Neural cell (in vitro differentiated cells): ENCODE data around the gene PPP1R12C. TPM values are rescaled to one million over a fixed set of nuclear protein-coding genes. Genes with fewer than 3 reads are reported as not detected.

Experiments
- H2AFZ ChIP-seq: fragments of 200-600, 300-800 bp; sonication (generic), shearing (Covaris generic); 2 replicates; pipeline ENCODE4 v1.6.0; 2014; ENCODE audit warnings: low read depth, mild to moderate bottlenecking, antibody characterized with exemption, low read length, moderate library complexity
- H3F3A ChIP-seq: fragments of 200-600 bp; shearing (Covaris generic); 2 replicates; pipeline ENCODE4 v1.6.1; 2016; ENCODE audit warnings: mild to moderate bottlenecking, moderate library complexity, mixed read lengths, antibody characterized with exemption, low read length; ENCODE audit not compliant: insufficient read depth, poor library complexity, severe bottlenecking
- H3K27ac ChIP-seq: fragments of 200-600, 300-800 bp; sonication (generic), shearing (Covaris generic); 2 replicates; pipeline ENCODE4 v1.5.1; 2014; ENCODE audit warnings: mild to moderate bottlenecking, low read length, moderate library complexity
- H3K27me3 ChIP-seq: fragments of 300-800, 200-600 bp; sonication (generic), shearing (Covaris generic); 2 replicates; pipeline ENCODE4 v1.6.0; 2014; ENCODE audit warnings: mild to moderate bottlenecking, low read depth, low read length, moderate library complexity; ENCODE audit not compliant: insufficient read depth
- H3K36me3 ChIP-seq: fragments of 300-800, 200-600 bp; sonication (generic), shearing (Covaris generic); 2 replicates; pipeline ENCODE4 v1.5.1; 2014; ENCODE audit warnings: mild to moderate bottlenecking, antibody characterized with exemption, low read length, moderate library complexity; ENCODE audit not compliant: insufficient read depth
- H3K4me2 ChIP-seq: fragments of 300-800, 200-600 bp; sonication (generic), shearing (Covaris generic); 2 replicates; pipeline ENCODE4 v1.6.0; 2014; ENCODE audit warnings: mild to moderate bottlenecking, low read length
- H3K4me3 ChIP-seq: fragments of 300-800, 200-600 bp; sonication (generic), shearing (Covaris generic); 2 replicates; pipeline ENCODE4 v1.5.1; 2014; ENCODE audit warnings: mild to moderate bottlenecking, low read length, moderate library complexity
- H3K79me2 ChIP-seq: fragments of 200-600 bp; shearing (Covaris generic); replicated peaks from 2 replicates; pipeline ENCODE4 v1.6.0; 2014; ENCODE audit warnings: mild to moderate bottlenecking, low read length, moderate library complexity; ENCODE audit not compliant: insufficient read depth
- H3K9ac ChIP-seq: fragments of 300-800, 200-600 bp; sonication (generic), shearing (Covaris generic); 2 replicates; pipeline ENCODE4 v1.6.1; 2016; ENCODE audit warnings: mild to moderate bottlenecking, low read length, mixed read lengths
- H3K9me2 ChIP-seq: fragments of 200-600 bp; shearing (Covaris generic); 2 replicates; pipeline ENCODE4 v1.6.1; 2016; ENCODE audit warnings: mild to moderate bottlenecking, low read length, mixed read lengths; ENCODE audit not compliant: insufficient read depth
- H3K9me3 ChIP-seq: fragments of 200-600, 300-800 bp; sonication (generic), shearing (Covaris generic); 2 replicates; pipeline ENCODE4 v1.6.1; 2016; ENCODE audit warnings: mild to moderate bottlenecking, mixed run types, low read length, moderate library complexity, mixed read lengths
- H4K20me1 ChIP-seq: fragments of 200-600 bp; shearing (Covaris generic); 2 replicates; pipeline ENCODE4 v1.6.1; 2016; ENCODE audit warnings: mild to moderate bottlenecking, mixed run types; ENCODE audit not compliant: insufficient read depth
- EP300 ChIP-seq: fragments of 450-650 bp; conservative IDR thresholded peaks from 2 replicates; pipeline ENCODE4 v1.6.1; 2014; ENCODE audit warnings: antibody characterized with exemption, mild to moderate bottlenecking, moderate library complexity; ENCODE audit not compliant: poor library complexity, severe bottlenecking
- EZH2 ChIP-seq: fragments of 200-600, 300-800 bp; shearing (Covaris generic), sonication (generic); IDR thresholded peaks from 2 replicates; pipeline ENCODE4 v1.6.1; 2014; ENCODE audit warnings: antibody characterized with exemption, low read length, borderline replicate concordance, mild to moderate bottlenecking; ENCODE audit not compliant: insufficient read depth, poor library complexity, severe bottlenecking
- MXI1 ChIP-seq: fragments of 450-650 bp; conservative IDR thresholded peaks from 2 replicates; pipeline ENCODE4 v1.6.1; 2014; ENCODE audit warnings: antibody characterized with exemption, mild to moderate bottlenecking; ENCODE audit not compliant: poor library complexity, severe bottlenecking
- POLR2AphosphoS5 ChIP-seq: IDR thresholded peaks from 2 replicates; pipeline ENCODE4 v1.6.1; 2012
- RAD21 ChIP-seq: fragments of 450-650 bp; conservative IDR thresholded peaks from 2 replicates; pipeline ENCODE4 v1.6.1; 2014; ENCODE audit warnings: antibody characterized with exemption, mild to moderate bottlenecking, moderate library complexity
- SMC3 ChIP-seq: fragments of 450-650 bp; conservative IDR thresholded peaks from 2 replicates; pipeline ENCODE4 v1.6.1; 2014; ENCODE audit warnings: antibody characterized with exemption, mild to moderate bottlenecking, moderate library complexity; ENCODE audit not compliant: poor library complexity
- TAF1 ChIP-seq: IDR thresholded peaks from 2 replicates; pipeline ENCODE4 v1.6.1; 2012; ENCODE audit warnings: low read depth
- polyA plus RNA-seq: library from polyadenylated mRNA; depleted of rRNA; stranded (reverse); fragments of >200 nt; gene quantifications from 2 replicates; pipeline ENCODE4 v1.2.3, GENCODE V29; 2014
- TF ChIP-seq, protein P1 (sequence below): fragments of 450-650 bp; IDR thresholded peaks from 2 replicates; pipeline ENCODE4 v1.5.1; 2014; ENCODE audit warnings: antibody characterized with exemption, mild to moderate bottlenecking, moderate library complexity; ENCODE audit not compliant: poor library complexity, severe bottlenecking
- TF ChIP-seq, protein P2 (sequence below): IDR thresholded peaks from 2 replicates; pipeline ENCODE4 v1.6.1; 2012; ENCODE audit warnings: borderline replicate concordance

PPP1R12C gene
- polyA plus RNA-seq, 1 donor from 2014 or later, result 109 TPM

DNA sequence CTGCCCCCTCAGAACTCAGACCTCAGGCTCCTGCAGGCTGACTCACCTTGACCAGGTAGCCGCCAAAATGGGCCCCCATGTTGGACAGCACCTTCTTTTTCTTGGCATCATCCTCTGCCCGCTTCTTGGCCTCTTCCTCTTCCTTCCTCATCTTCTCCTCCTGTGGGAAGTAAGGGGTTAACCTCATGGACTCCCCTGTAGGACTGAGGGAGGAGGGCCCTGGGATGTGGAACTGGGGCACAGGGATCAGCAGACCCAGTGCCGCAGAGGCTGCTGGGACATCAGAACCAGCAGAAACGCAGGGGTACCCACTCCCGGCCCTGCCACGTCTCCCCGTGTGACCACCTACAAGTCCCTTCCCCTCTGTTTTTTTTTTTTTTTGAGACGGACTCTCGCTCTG, 20.5 kb upstream of the PPP1R12C start:
- Histone ChIP-seq H3K36me3 (no peaks in the 10 kb centered on the region), H3K9me2 (no peaks in the 10 kb centered on the region), H3K27ac (no peak overlapping the region), H3K79me2 (no peaks in the 10 kb centered on the region), H3K4me2 (no peak overlapping the region), H3K9ac (no peak overlapping the region), H3K4me3 (no peak overlapping the region), H3K27me3 (no peaks in the 10 kb centered on the region), H3F3A (no peaks in the 10 kb centered on the region), H4K20me1 (no peaks in the 10 kb centered on the region), H2AFZ (no peak overlapping the region), H3K9me3 (no peaks in the 10 kb centered on the region)
- TF ChIP-seq RAD21, result no peak
- TF ChIP-seq EZH2, result no peak
- no peak for TF ChIP-seq MXI1
- TF ChIP-seq, protein P1, sequence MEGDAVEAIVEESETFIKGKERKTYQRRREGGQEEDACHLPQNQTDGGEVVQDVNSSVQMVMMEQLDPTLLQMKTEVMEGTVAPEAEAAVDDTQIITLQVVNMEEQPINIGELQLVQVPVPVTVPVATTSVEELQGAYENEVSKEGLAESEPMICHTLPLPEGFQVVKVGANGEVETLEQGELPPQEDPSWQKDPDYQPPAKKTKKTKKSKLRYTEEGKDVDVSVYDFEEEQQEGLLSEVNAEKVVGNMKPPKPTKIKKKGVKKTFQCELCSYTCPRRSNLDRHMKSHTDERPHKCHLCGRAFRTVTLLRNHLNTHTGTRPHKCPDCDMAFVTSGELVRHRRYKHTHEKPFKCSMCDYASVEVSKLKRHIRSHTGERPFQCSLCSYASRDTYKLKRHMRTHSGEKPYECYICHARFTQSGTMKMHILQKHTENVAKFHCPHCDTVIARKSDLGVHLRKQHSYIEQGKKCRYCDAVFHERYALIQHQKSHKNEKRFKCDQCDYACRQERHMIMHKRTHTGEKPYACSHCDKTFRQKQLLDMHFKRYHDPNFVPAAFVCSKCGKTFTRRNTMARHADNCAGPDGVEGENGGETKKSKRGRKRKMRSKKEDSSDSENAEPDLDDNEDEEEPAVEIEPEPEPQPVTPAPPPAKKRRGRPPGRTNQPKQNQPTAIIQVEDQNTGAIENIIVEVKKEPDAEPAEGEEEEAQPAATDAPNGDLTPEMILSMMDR, result no peak
- no peak for TF ChIP-seq SMC3
- no peak for TF ChIP-seq EP300
- TF ChIP-seq TAF1, result no peak
- TF ChIP-seq POLR2AphosphoS5, result no peak
- TF ChIP-seq, protein P2, sequence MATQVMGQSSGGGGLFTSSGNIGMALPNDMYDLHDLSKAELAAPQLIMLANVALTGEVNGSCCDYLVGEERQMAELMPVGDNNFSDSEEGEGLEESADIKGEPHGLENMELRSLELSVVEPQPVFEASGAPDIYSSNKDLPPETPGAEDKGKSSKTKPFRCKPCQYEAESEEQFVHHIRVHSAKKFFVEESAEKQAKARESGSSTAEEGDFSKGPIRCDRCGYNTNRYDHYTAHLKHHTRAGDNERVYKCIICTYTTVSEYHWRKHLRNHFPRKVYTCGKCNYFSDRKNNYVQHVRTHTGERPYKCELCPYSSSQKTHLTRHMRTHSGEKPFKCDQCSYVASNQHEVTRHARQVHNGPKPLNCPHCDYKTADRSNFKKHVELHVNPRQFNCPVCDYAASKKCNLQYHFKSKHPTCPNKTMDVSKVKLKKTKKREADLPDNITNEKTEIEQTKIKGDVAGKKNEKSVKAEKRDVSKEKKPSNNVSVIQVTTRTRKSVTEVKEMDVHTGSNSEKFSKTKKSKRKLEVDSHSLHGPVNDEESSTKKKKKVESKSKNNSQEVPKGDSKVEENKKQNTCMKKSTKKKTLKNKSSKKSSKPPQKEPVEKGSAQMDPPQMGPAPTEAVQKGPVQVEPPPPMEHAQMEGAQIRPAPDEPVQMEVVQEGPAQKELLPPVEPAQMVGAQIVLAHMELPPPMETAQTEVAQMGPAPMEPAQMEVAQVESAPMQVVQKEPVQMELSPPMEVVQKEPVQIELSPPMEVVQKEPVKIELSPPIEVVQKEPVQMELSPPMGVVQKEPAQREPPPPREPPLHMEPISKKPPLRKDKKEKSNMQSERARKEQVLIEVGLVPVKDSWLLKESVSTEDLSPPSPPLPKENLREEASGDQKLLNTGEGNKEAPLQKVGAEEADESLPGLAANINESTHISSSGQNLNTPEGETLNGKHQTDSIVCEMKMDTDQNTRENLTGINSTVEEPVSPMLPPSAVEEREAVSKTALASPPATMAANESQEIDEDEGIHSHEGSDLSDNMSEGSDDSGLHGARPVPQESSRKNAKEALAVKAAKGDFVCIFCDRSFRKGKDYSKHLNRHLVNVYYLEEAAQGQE, result no peak

DNA sequence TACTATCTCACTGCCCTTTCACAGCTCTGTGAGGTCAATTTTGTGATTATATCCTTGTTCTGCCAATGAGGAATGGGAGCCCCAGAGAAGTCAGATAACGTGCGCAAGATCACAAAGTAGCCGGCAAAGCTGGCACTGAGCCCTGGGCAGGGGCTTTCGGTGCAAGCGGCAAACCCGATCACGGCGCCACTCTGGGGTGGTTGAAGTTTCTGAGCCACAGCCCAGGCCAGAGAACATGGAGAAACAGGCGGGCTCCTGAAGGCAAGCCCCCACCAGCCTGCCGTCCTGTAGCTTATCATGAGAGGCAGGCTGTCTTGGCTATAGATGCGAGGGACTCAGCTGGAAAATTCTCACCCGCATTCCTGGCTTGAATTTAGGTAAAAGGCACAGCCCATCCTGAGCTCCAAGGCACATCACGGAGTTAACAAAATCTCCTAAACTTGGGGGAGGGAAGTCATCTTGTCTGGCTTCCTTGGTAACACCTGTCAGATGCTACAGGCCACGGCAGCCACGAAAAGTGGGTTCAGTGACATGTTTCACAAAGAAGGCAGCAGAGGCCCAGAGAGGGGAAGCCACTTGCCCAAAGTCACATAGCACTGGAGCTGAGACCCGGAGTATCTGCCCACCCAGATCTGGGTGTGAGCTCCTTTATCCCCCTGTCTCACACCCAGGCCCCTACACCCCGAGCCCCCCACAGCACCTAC, 19.1 kb upstream of the PPP1R12C start:
- Histone ChIP-seq H3K27ac (no peak overlapping the region), H3K9ac (no peak overlapping the region), H2AFZ (no peak overlapping the region), H3K4me3 (no peak overlapping the region), H3K36me3 (no peaks in the 10 kb centered on the region), H3K79me2 (no peaks in the 10 kb centered on the region), H3F3A (no peaks in the 10 kb centered on the region), H4K20me1 (no peaks in the 10 kb centered on the region), H3K4me2 (no peak overlapping the region), H3K9me3 (no peaks in the 10 kb centered on the region), H3K9me2 (no peaks in the 10 kb centered on the region), H3K27me3 (no peaks in the 10 kb centered on the region)
- TF ChIP-seq EP300 (no peak), EZH2 (no peak), POLR2AphosphoS5 (no peak), TAF1 (no peak), RAD21 (no peak), MXI1 (no peak), SMC3 (no peak)
- TF ChIP-seq, protein P1, result no peak
- TF ChIP-seq, protein P2, result no peak
